Eye (tissue), 1 donor: ENCODE results near the gene CCNQ.
"Not testable (repeated sequence)": the region's sequence is repeated elsewhere in the genome, so short reads cannot be mapped to it uniquely, and the experiment has no call there.

ENCODE experiments used
- DNase-seq: peaks from one replicate; pipeline ENCODE4 v3.0.0-alpha.2; 2015

CCNQ gene

GRCh38 chrX:153622661-153623309, 23.8 kb upstream of the CCNQ start:
- no peak for DNase-seq

DNA sequence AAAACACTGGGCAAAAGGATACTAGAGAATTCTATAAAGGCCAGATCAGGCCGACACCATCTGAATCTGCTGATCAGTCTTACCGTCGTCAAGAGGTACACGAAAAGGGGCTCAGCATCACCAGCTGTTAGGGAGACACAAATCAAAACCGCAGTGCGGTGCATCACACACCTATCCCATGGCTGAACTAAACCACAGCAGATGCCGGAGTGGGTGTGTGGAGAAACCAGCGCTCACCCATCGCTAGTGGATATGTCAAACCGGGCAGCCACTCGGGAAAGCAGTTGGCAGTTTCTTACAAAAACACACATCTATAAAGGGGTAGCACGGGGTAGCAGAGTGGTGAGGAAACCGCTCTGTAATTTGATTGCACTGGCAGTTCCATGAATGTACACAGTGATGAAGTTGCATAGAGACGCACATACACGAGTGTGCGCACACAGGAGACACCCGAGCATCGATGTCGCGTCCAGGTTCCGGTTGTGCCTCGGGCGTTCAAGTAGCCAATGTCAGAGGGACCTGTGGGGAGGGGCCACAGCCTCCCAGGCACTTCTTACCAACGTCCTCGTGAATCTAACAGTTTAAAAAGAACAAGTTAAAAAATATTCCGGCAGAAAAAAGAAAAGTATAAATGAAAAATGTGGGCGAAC, 23.1 kb upstream of the CCNQ start:
- DNase-seq, result no peak

DNA sequence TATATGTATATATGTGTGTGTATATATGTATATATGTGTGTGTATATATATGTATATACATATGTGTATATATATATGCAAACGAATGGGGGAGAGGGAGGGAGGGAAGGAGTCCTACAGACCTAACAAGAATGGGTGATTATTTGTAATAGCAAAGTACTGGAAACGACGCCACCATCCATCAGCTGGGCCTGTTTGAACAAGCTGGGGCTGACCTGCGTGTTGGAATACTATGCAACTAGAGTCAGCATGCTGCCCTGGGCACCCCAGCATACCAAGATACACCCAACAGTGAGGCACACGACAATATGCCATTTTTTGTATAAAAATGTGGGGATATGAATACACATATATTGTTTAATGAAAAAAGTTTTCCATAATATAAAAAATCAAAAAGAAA, 21.6 kb upstream of the CCNQ start:
- no peak for DNase-seq

DNA sequence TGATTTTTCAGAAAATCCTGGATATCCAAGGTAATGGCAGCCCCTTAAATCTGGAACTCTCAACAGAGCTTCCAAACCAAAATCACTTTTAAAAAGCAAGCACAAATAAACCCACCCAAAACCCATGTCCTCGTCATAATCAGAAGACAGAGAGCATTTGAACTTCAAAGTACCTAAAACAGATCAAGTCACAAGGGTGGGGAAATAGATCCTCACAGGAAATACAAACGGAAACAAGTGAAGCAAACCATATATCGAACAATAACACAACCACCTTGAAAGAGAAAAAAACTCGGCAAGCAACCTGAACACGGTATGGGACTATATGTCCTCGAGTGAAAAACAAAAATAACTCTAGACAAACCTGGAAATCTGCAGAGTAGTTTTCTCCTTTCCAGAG, 15.9 kb upstream of the CCNQ start:
- DNase-seq, result no peak

GRCh38 chrX:153612413-153612812, 13.5 kb upstream of the CCNQ start:
- DNase-seq, result no peak

DNA sequence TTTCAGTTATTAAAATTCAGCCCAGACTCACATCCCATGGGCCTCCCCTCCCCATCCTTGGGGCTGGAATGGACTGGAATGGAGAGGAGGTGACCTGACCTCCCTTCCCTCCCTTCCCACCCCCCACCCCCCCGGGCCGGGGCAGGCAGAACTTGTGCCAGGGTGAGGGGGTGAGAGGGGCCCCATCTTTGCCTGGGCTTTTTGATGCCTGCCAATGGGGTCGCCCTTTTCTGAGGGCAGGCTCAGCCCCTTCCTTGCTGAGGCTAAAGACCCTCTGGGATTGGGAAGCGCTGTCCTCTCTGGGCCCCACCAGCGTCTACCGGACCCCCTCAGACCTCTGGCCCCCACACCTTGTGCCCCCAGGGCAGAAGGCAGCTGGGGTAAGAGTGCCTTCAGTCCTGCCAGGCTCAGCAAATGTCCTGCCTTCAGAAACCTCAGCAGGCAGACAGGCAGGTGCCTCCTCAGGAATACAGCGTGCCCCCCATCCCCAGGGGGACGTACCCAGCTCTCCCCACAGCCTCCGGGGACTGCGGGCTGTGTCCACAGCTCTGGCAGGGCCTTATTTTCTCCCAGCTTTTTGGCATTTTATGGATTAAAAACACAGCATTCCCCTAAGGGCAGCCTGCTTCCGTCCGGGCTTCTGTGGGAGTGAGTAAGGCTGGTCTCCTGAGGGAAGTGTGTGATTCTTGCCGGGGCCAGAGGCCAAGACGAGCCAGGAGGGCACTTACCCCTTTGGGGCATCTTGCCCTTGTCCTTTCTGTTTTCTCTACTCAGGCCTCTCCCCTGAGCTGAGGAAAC, 12.6 kb upstream of the CCNQ start:
- no peak for DNase-seq

DNA sequence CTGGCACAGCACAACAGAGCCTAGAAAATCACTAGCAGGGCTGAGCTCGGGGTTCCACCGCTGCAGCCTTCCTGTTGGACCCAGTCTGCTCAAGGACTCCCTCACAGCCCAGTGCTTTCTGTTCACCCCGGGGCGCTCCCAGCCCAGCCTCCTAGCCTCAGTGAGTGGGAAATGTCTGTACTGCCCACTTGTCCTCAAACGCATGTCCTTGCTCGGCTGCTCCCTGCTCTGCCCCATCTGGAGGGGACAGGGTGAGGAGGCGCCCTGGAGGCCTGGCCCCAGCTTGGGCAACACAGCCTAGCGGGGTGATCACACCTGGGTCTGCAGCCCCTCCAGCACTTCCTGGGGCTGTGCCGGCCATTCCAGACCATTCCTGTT, 11.9 kb upstream of the CCNQ start:
- no peak for DNase-seq

GRCh38 chrX:153609917-153610835, 11.2 kb upstream of the CCNQ start:
- peak; percentile 90 for DNase-seq

DNA sequence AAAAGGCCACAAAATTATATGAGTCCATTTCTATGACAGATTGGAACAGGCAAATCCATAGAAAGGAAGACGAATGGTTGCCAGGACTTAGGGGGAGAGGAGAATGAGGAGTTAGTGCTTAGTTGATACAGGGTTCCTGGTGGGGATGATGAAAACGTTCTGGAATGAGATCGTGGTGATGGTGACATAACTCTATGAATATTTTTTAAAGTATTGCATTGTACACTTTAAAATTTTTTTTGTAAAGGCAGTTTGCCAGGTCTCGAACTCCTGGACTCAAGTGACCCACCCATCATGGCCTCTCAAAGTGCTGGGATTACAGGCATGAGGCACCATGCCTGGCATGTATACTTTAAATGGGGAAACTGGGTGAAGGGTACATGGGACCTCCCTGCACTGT, 9.9 kb upstream of the CCNQ start:
- no peak for DNase-seq

DNA sequence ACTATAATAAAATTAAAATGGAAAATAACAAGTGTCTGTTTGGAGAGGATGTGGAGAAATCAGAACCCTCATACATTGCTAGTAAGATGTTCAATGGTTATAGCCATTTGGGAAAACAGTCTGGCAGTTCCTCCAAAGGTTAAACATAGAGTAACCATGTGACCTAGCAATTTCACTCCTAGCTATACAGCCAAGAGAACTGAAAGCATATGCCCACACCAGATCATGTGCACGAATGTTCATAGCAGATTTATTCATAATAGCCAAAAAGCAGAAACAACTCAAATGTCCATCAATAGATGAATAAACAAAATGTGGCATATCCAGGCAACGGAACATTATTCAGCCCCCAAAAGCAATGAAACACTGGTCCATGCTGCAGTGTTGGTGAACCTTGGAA, 9.4 kb upstream of the CCNQ start:
- DNase-seq, result no peak

DNA sequence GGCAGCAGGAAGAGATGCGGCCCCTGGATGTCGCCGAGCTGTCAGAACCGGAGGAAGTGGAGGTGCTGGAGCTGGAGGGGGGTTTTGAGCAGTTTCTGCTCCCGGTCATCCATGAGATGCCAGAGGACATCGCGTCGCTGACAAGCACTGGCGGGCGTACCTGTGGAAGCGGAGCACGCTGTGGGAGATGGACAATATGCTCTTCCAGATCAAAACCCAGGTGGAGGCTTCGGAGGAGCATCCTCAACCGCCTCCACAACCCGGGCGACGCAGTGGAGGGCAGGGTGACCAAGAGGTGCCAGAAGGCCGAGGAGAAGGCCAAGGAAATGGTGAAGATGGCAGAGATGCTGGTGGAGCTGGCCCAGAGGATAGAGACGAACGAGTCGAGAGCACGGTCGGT, 7.6 kb upstream of the CCNQ start:
- DNase-seq, result no peak

DNA sequence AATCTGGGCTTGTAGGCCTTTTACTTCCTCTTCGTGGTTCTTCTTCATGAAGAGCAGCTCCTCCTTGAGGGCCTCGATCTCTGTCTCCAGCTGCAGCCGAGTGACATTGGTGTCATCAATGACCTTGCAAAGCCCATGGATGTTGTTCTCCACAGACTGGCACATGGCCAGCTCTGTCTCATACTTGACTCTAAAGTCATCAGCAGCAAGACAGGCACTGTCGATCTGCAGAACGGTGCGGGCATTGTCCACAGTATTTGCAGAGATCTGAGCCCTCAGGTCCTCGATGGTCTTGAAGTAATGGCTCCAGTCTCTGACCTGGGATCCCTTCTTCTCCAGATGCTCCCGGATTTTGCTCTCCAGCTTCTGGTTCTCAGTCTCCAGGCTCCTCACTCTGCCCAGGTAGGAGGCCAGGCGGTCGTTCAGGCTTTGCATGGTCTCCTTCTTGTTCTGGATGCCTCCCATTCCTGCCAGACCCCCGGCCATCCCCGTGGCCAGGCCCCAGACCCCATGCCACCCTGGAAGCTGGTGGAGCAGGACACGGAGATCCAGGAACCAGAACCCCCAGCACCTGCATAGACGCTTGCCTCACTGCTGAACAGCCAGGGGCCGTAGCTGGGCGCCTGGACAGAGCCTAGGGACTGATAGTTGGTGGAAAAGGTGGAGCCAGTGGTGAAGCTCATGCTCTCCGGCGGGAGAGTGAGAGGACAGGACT, 5.9 kb upstream of the CCNQ start:
- DNase-seq, result not testable (repeated sequence)

GRCh38 chrX:153603131-153603656, 4.3 kb upstream of the CCNQ start:
- no peak for DNase-seq

- DNase-seq, result no peak
These were observed 3.7 kb upstream of the CCNQ start for GRCh38 chrX:153602601-153603000.

DNA sequence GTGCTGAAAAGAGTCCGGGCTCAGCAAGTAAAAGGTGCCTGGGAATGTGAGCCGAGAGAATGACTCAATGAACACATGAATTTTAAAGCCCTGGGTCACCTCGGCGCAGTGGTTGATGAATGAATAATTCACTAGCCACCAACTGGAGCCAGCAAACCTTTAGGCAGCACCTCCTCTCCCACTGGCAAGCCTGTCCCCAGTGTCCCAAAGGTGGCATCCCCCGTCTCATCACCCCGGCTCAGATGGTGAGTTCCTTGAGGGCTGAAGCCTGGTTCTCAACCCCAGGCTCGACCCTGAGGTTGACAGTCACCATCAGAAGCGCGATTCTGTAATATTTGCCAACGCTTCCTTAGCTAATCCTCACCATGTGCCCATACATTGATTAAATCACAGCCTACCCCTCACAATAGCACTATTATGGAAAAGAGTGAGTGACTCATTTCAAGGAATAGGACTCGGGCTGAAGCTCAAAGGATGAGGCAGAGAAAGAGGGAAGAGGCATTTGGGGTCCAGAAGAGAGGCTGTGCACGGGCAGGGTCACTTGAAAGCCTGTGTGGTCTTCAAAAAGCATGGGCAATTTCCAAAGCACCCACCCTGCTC, 2.7 kb upstream of the CCNQ start:
- no peak for DNase-seq

DNA sequence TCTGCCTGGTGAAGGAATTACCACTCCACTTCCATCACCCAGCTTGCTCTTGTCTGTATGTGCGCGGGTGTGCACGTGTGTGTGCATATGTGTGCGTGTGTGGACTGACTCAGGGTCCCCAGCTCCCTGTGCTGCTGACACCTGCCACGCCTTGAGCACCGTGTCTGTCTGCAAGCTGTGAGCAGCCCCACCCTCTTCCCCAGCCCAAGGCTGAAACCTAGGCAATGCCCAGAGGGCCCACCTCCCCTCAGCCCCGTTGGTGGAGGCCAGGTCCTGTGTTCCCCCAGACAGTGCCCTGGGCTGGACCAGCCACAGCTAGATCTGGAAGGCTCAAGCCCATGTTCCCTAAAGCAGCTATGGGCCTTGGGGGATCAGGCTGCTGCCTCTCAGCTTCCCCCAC, 2.0 kb upstream of the CCNQ start:
- no peak for DNase-seq

DNA sequence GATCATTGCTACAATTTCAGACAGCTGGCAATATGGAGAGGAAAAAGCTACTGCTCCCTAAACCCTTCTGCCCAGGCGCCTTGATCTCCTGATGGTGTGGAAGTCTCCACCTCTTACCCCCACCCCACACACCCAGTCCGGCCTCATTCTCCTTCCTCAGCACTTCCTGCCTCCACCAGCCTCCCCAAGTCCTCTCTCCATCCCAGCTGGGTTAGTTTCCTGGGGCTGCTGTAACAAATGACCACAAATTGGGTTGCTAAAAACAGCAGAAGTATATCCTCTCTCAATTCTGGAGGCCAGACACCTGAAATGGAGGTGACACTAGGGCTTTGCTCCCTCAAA, 1.1 kb upstream of the CCNQ start:
- DNase-seq, result no peak

DNA sequence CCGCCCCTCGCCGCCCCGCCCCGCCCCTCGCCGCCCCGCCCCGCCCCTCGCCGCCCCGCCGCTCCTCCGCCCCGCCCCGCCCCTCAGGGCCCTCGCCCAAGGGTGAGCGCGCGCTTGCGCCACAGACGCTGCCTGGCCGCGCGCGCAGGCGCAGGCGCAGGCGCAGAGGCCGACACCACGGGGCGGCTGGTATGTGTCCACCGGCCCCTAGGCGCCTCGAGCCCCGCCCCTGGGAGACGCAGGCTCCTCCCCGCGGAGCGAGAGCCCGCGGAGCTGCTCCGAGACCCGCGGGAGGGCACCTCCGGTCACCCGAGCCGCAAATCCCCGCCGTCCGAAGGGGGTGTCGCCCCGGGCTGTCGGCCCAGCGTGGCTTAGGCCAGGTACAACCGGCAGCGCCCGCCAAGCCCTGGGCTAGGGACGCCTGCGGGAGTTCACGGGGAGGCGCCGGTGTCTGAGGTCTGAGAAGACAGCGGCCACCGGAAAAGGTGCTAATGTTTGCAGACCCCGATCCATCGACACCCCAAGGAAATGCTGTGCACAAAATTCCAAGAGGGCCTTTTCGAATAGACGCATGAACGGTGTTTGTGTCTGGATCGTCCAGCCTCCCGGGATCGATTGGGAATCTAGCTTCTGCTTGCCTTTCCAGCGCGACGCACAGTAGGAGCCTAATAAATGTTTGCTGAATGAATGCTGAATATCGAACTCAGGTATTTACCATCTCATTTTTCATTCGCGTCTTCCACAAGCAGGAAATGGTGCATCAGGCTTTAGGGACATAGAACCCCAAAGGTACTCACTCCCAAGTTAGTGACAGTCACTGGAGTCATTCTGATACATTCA, 473 bp upstream of the CCNQ start:
- peak; percentile 90 for DNase-seq

DNA sequence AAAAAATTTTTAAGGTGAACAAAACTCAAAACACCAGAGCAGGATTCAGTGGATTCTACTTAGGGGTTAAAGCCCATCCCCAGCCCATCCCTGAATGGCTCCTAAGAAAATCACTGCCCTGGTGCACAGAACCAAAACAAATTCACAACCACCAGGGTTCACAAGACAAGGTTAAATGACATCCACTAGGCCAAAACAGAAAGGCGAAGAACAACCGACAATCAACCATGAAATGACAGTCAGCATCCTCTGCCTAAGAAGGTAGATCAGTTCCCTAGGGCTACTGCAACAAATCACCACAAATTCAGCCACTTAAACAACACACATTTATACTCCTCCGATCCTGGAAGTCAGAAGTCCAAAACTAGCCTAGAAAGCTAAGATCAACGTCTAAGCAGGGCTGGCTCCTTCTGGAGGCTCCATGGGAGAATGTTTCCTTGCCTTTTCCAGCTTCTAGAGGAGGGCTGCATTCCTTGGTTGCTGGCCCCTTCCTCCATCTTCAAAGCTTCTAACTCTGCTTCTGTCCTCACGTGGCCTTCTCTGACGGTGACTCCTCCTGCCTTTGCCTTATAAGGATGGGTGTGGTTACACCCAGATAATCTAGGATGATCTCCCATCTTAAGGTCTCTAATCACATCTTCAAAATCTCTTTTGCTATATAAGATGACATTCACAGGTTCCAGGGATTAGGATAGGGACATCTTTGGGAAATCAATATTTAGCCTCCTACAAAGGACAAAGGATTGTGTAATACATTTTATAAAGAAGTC, 1.8 kb downstream of the CCNQ start:
- no peak for DNase-seq
